ENCODE results near the gene AGFG2. TPM values are rescaled to one million over a fixed set of nuclear protein-coding genes. Genes with fewer than 3 reads are reported as not detected.
A peak's percentile ranks its signal among the peaks of the same experiment; 100 is the strongest.

Gene AGFG2
- total and polyA plus RNA-seq, 2 of the 13 experiments (the other 11 are each of a cell fraction or from before 2014, with no cell fraction given): 125 to 132 TPM

DNA sequence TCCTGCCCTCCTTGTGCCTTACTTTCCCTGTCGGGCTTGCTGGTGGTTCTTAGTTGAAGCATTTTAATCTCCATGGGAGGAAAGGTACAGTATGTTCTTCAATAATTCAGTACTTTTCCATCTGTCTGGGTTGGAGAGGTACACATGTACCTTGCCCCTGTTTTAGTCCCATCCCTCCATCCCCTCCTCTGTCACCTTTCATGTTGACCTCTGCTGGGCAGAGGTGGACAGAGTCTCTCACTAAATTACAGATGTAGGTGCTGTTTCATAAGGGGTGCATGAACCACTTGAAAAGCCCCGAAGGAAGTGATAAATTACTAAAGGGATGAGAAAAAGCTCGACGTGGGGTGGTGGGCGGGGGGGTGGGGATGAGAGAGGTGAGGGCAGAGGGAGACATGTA, 5.4 kb downstream of the AGFG2 start (continued):
- TF ChIP-seq KIAA2018 (CRISPR knock-in tag; IDR thresholded peaks at IDR 0.05; ENCODE audit: borderline replicate concordance): no peak
- TF ChIP-seq SOX6 (IDR thresholded peaks at IDR 0.05): no peak
- TF ChIP-seq SOX6 (CRISPR knock-in tag; IDR thresholded peaks at IDR 0.05): no peak
- TF ChIP-seq KDM6A (CRISPR knock-in tag; IDR thresholded peaks at IDR 0.05; ENCODE audit: low read depth): peak; percentile 29; the same call in 1 of the 2 replicates
- no peak for TF ChIP-seq CC2D1A (CRISPR knock-in tag; IDR thresholded peaks at IDR 0.05)
- TF ChIP-seq ZNF280B (CRISPR knock-in tag; IDR thresholded peaks at IDR 0.05; ENCODE audit: borderline replicate concordance): no peak
- TF ChIP-seq, protein P1, sequence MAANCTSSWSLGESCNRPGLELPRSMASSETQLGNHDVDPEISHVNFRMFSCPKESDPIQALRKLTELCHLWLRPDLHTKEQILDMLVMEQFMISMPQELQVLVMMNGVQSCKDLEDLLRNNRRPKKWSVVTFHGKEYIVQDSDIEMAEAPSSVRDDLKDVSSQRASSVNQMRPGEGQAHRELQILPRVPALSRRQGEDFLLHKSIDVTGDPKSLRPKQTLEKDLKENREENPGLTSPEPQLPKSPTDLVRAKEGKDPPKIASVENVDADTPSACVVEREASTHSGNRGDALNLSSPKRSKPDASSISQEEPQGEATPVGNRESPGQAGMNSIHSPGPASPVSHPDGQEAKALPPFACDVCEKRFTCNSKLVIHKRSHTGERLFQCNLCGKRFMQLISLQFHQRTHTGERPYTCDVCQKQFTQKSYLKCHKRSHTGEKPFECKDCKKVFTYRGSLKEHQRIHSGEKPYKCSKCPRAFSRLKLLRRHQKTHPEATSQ (CRISPR knock-in tag; IDR thresholded peaks at IDR 0.05; ENCODE audit: borderline replicate concordance): no peak
- no peak for TF ChIP-seq ZNF691 (CRISPR knock-in tag; IDR thresholded peaks at IDR 0.05; ENCODE audit: borderline replicate concordance, low read depth)
- TF ChIP-seq DRAP1 (CRISPR knock-in tag; IDR thresholded peaks at IDR 0.05): peak; percentile 47; the same call in 1 of the 2 replicates
- TF ChIP-seq NFE2L2 (IDR thresholded peaks at IDR 0.05; ENCODE audit: low read length): no peak
- peak in 1 of 2 experiments; percentile 84; a peak in 2 of 4 replicates for TF ChIP-seq EP300 (IDR thresholded peaks at IDR 0.05; ENCODE audit: low read depth in 2 of 2, low read length in 2 of 2)
- no peak; the same call in 1 of the 2 replicates for TF ChIP-seq EP300 (CRISPR knock-in tag; IDR thresholded peaks at IDR 0.05; ENCODE audit: borderline replicate concordance)
- no peak for TF ChIP-seq CERS6 (CRISPR knock-in tag; IDR thresholded peaks at IDR 0.05)
- no peak for TF ChIP-seq CENPX (CRISPR knock-in tag; IDR thresholded peaks at IDR 0.05)
- TF ChIP-seq ZFP62 (CRISPR knock-in tag; IDR thresholded peaks at IDR 0.05): no peak
- no peak for TF ChIP-seq RFX5 (IDR thresholded peaks at IDR 0.05; ENCODE audit: low read depth, low read length)
